K562 (cell line): ENCODE data around the gene LST1. TPM values are rescaled to one million over a fixed set of nuclear protein-coding genes. Genes with fewer than 3 reads are reported as not detected.
A peak's percentile ranks its signal among the peaks of the same experiment; 100 is the strongest.

Experiments
- ADNP ChIP-seq: fragments of 200-800 bp; sonication (Bioruptor generic); IDR thresholded peaks from 2 replicates; pipeline ENCODE4 v1.6.1; 2016; ENCODE audit warnings: missing genetic modification characterization, missing compliant biosample characterization
- CBX2 ChIP-seq: fragments of 200-600 bp; sonication (generic); IDR thresholded peaks from one replicate; pipeline ENCODE4 v1.6.1; 2012; ENCODE audit warnings: mild to moderate bottlenecking, low read length, inconsistent platforms; ENCODE audit not compliant: insufficient read depth, poor library complexity, severe bottlenecking
- E2F3 ChIP-seq: fragments of 250-450 bp; sonication (Bioruptor Pico); IDR thresholded peaks from 2 replicates; pipeline ENCODE4 v1.4.0; 2020; ENCODE audit warnings: mild to moderate bottlenecking
- FUS ChIP-seq: fragments of 200-400 bp; formaldehyde crosslinking; optimal IDR thresholded peaks from 2 replicates; pipeline ENCODE3; 2017; ENCODE audit warnings: low read depth, low read length
- MAZ ChIP-seq, 2 experiments: fragments of 450-650 bp in 1 of 2; sonication (generic) in 1 of 2; formaldehyde crosslinking; IDR thresholded peaks in 1 of 2; conservative IDR thresholded peaks in 1 of 2; 2 replicates each; pipeline versions ENCODE4 v1.4.0 to v1.5.0; 2020; ENCODE audit warnings: mild to moderate bottlenecking in 1 of 2, missing genetic modification reagents in 1 of 2
- POLR3A ChIP-seq: IDR thresholded peaks from 2 replicates; pipeline ENCODE4 v1.6.1; 2011; ENCODE audit warnings: borderline replicate concordance, mild to moderate bottlenecking, moderate library complexity; ENCODE audit not compliant: insufficient read length, insufficient read depth; ENCODE audit errors: extremely low read depth
- RAD21 ChIP-seq, 2 experiments: fragments of 250-450 bp in 1 of 2; fragments of 450-650 bp in 1 of 2; sonication (Bioruptor Pico) in 1 of 2; formaldehyde crosslinking in 1 of 2; IDR thresholded peaks in 1 of 2; conservative IDR thresholded peaks in 1 of 2; 2 replicates each; pipeline versions ENCODE4 v1.4.0 to v1.8.0; 2020 to 2022; ENCODE audit warnings: mild to moderate bottlenecking in 2 of 2, moderate library complexity in 1 of 2
- SMARCA5 ChIP-seq: fragments of 450-650 bp; IDR thresholded peaks from 2 replicates; pipeline ENCODE4 v1.6.1; 2016
- SNRNP70 ChIP-seq: fragments of 200-400 bp; formaldehyde crosslinking; optimal IDR thresholded peaks from 2 replicates; pipeline ENCODE3; 2017; ENCODE audit warnings: low read depth, low read length
- SOX6 ChIP-seq: fragments of 450-650 bp; IDR thresholded peaks from 2 replicates; pipeline ENCODE4 v1.6.1; 2014; ENCODE audit warnings: mild to moderate bottlenecking
- ZNF184 ChIP-seq: sonication (generic); formaldehyde crosslinking; IDR thresholded peaks from 2 replicates; pipeline ENCODE4 v1.5.0; 2020; ENCODE audit warnings: missing genetic modification reagents
- ZNF408 ChIP-seq: fragments of 250-450 bp; sonication (Bioruptor Pico); IDR thresholded peaks from 2 replicates; pipeline ENCODE4 v1.4.0; 2020; ENCODE audit warnings: low read depth, mild to moderate bottlenecking, moderate library complexity
- ZNF668 ChIP-seq: fragments of 250-450 bp; sonication (Bioruptor Pico); IDR thresholded peaks from 2 replicates; pipeline ENCODE4 v1.8.0; 2022; ENCODE audit warnings: mild to moderate bottlenecking, inconsistent platforms
- polyA plus RNA-seq, 8 experiments: library from polyadenylated mRNA; depleted of rRNA in 4 of 8; stranded (reverse) in 5 of 8; unstranded in 3 of 8; fragments of >200 nt; fragmentation: Nextera tagmentation in 2 of 8; fragmentation: Illumina TruSeq in 1 of 8; extraction: Ambion mirVana in 2 of 8; extraction: Trizol in 1 of 8; gene quantifications; 2 replicates each; pipeline versions ENCODE4 v1.2.1 to v1.2.3, GENCODE V29; 2011 to 2014; ENCODE audit warnings: inconsistent platforms in 1 of 8, missing spikeins in 1 of 8
- total RNA-seq, 7 experiments: library from RNA; depleted of rRNA in 6 of 7; stranded (reverse); fragments of >200 nt in 6 of 7; fragmentation: Illumina TruSeq in 2 of 7; extraction: Trizol in 2 of 7; gene quantifications; 2 replicates each; pipeline versions ENCODE4 v1.2.1 to v1.2.3, GENCODE V29; 2011 to 2021; ENCODE audit warnings: low replicate concordance in 1 of 7
- TF ChIP-seq, protein P1 (sequence below): fragments of 200-800 bp; sonication (Bioruptor generic); IDR thresholded peaks from 2 replicates; pipeline ENCODE4 v1.6.1; 2017; ENCODE audit warnings: missing genetic modification characterization, missing compliant biosample characterization
- TF ChIP-seq, protein P2 (sequence below): fragments of 450-650 bp; IDR thresholded peaks from 2 replicates; pipeline ENCODE4 v1.6.1; 2016; ENCODE audit warnings: antibody characterized with exemption
- TF ChIP-seq, protein P3 (sequence below): fragments of 250-450 bp; sonication (Bioruptor Pico); IDR thresholded peaks from 2 replicates; pipeline ENCODE4 v1.4.0; 2020; ENCODE audit warnings: mild to moderate bottlenecking, moderate library complexity
- TF ChIP-seq, protein P4 (sequence below), 2 experiments: fragments of 200-800 bp in 1 of 2; sonication (Bioruptor generic) in 1 of 2; sonication (generic) in 1 of 2; formaldehyde crosslinking in 1 of 2; IDR thresholded peaks in 1 of 2; conservative IDR thresholded peaks in 1 of 2; 2 replicates each; pipeline versions ENCODE4 v1.5.0 to v1.6.1; 2016 to 2020; ENCODE audit warnings: missing compliant biosample characterization in 1 of 2, missing genetic modification characterization in 1 of 2, missing genetic modification reagents in 1 of 2
- TF ChIP-seq, protein P5 (sequence below): fragments of 450-650 bp; IDR thresholded peaks from 2 replicates; pipeline ENCODE4 v1.6.1; 2016; ENCODE audit warnings: low read depth, mild to moderate bottlenecking, moderate library complexity

The LST1 gene
- total and polyA plus RNA-seq, 9 of the 15 experiments (the other 6 are each of a cell fraction or from before 2014, with no cell fraction given): 0.82 to 7.8 (median 1.7) TPM

DNA sequence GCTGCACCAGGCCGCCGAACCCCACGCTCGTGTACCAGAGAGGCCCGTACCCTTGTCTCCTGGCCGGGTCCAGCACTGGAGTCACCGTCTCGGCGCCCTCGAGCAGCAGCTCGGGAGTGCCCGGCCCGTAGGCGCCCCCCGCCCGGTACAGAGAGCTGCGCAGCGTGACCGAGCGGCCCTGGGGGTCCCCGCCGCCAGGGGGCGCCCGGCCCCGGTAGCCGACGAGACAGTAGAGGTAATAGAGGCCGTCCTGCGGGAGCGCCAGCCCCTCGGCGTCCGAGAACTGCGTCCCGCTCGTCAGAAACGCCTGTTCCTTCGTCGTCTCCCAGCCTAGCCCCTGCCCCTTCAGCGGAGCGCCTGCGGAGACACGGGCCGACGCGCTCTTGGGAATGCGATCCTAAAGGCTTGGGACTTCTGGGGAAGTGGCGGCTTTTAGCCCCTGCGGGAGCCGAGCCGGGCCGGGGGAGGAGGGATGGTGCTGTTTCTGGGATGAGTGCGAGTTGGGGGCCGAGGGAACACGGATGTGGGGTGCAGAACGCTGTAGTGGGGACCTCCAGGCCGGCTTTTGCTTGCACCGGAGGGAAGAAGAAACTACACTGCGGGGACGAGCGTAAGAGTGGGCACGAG lies 5.2 kb upstream of the LST1 start (continued):
- TF ChIP-seq ZNF408 (CRISPR knock-in tag) (no peak), ZNF668 (CRISPR knock-in tag) (no peak), ZNF184 (no peak), FUS (no peak), POLR3A (no peak), SMARCA5 (0 out of 2 replicates have a peak, but pooled peaks have one; percentile 15), ADNP (tag) (no peak), CBX2 (no peak), E2F3 (CRISPR knock-in tag) (0 out of 2 replicates have a peak, but pooled peaks have one; percentile 5), SNRNP70 (no peak), MAZ (CRISPR knock-in tag; conservative IDR thresholded peaks at IDR 0.05 in 1 of 2, IDR thresholded peaks at IDR 0.05 in 1 of 2) (peak; percentile 92 to 93), RAD21 (CRISPR knock-in tag; conservative IDR thresholded peaks at IDR 0.05 in 1 of 2, IDR thresholded peaks at IDR 0.05 in 1 of 2) (peak; percentile 86 to 88), SOX6 (peak; percentile 63; the same call in 1 of the 2 replicates)
- TF ChIP-seq, protein P1, sequence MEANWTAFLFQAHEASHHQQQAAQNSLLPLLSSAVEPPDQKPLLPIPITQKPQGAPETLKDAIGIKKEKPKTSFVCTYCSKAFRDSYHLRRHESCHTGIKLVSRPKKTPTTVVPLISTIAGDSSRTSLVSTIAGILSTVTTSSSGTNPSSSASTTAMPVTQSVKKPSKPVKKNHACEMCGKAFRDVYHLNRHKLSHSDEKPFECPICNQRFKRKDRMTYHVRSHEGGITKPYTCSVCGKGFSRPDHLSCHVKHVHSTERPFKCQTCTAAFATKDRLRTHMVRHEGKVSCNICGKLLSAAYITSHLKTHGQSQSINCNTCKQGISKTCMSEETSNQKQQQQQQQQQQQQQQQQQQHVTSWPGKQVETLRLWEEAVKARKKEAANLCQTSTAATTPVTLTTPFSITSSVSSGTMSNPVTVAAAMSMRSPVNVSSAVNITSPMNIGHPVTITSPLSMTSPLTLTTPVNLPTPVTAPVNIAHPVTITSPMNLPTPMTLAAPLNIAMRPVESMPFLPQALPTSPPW (CRISPR knock-in tag): peak; percentile 75
- TF ChIP-seq, protein P2, sequence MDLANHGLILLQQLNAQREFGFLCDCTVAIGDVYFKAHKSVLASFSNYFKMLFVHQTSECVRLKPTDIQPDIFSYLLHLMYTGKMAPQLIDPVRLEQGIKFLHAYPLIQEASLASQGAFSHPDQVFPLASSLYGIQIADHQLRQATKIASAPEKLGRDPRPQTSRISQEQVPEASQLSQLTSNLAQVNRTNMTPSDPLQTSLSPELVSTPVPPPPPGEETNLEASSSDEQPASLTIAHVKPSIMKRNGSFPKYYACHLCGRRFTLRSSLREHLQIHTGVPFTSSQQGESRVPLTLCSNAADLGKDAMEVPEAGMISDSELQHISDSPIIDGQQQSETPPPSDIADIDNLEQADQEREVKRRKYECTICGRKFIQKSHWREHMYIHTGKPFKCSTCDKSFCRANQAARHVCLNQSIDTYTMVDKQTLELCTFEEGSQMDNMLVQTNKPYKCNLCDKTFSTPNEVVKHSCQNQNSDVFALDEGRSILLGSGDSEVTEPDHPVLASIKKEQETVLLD: peak; percentile 73; the same call in 1 of the 2 replicates
- TF ChIP-seq, protein P3, sequence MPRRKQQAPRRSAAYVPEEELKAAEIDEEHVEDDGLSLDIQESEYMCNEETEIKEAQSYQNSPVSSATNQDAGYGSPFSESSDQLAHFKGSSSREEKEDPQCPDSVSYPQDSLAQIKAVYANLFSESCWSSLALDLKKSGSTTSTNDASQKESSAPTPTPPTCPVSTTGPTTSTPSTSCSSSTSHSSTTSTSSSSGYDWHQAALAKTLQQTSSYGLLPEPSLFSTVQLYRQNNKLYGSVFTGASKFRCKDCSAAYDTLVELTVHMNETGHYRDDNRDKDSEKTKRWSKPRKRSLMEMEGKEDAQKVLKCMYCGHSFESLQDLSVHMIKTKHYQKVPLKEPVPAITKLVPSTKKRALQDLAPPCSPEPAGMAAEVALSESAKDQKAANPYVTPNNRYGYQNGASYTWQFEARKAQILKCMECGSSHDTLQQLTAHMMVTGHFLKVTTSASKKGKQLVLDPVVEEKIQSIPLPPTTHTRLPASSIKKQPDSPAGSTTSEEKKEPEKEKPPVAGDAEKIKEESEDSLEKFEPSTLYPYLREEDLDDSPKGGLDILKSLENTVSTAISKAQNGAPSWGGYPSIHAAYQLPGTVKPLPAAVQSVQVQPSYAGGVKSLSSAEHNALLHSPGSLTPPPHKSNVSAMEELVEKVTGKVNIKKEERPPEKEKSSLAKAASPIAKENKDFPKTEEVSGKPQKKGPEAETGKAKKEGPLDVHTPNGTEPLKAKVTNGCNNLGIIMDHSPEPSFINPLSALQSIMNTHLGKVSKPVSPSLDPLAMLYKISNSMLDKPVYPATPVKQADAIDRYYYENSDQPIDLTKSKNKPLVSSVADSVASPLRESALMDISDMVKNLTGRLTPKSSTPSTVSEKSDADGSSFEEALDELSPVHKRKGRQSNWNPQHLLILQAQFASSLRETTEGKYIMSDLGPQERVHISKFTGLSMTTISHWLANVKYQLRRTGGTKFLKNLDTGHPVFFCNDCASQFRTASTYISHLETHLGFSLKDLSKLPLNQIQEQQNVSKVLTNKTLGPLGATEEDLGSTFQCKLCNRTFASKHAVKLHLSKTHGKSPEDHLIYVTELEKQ (CRISPR knock-in tag): no peak
- TF ChIP-seq, protein P4, sequence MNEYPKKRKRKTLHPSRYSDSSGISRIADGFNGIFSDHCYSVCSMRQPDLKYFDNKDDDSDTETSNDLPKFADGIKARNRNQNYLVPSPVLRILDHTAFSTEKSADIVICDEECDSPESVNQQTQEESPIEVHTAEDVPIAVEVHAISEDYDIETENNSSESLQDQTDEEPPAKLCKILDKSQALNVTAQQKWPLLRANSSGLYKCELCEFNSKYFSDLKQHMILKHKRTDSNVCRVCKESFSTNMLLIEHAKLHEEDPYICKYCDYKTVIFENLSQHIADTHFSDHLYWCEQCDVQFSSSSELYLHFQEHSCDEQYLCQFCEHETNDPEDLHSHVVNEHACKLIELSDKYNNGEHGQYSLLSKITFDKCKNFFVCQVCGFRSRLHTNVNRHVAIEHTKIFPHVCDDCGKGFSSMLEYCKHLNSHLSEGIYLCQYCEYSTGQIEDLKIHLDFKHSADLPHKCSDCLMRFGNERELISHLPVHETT (CRISPR knock-in tag; conservative IDR thresholded peaks at IDR 0.05 in 1 of 2, IDR thresholded peaks at IDR 0.05 in 1 of 2): peak in 1 of 2 experiments; percentile 73; a peak in 2 of 4 replicates
- TF ChIP-seq, protein P5, sequence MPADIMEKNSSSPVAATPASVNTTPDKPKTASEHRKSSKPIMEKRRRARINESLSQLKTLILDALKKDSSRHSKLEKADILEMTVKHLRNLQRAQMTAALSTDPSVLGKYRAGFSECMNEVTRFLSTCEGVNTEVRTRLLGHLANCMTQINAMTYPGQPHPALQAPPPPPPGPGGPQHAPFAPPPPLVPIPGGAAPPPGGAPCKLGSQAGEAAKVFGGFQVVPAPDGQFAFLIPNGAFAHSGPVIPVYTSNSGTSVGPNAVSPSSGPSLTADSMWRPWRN: no peak
